Activated naive CD4-positive, alpha-beta T cell treated with anti-CD3 and anti-CD28 coated beads, Interleukin-2, amount 50 U/mL, for 72 hours (primary cell): ENCODE measurements around the gene CASKIN2. TPM values are rescaled to one million over a fixed set of nuclear protein-coding genes. Genes with fewer than 3 reads are reported as not detected.

Experiments
- total RNA-seq, 2 donors: library from RNA; stranded (reverse); gene quantifications; one replicate each; pipeline ENCODE4 v1.2.3, GENCODE V29; 2022

Gene CASKIN2
- total RNA-seq, 2 donors from 2014 or later = 1.7 to 3.5 TPM

Other genes with a start within 250 kb of the CASKIN2 start
- gene MIF4GD, start 244.3 kb downstream of the CASKIN2 start, total RNA-seq = 10 to 100 TPM; 33.4 to 37.8 TPM
- 100 to 1,000 TPM in 1 of 2 donors, 10 to 100 TPM in 1; 74.4 to 110 TPM for gene SLC25A19, start 226.1 kb downstream of the CASKIN2 start, total RNA-seq
- 100 to 1,000 TPM; 163 to 180 TPM for gene GRB2, start 109.9 kb downstream of the CASKIN2 start, total RNA-seq
- 10 to 100 TPM; 64.5 to 65.2 TPM for gene TMEM94, start 58.9 kb downstream of the CASKIN2 start, total RNA-seq
- gene TSEN54, start 991 bp upstream of the CASKIN2 start, total RNA-seq = 10 to 100 TPM; 26.8 to 45.5 TPM
- 10 to 100 TPM; 12.0 to 12.8 TPM for gene LLGL2, start 10.2 kb upstream of the CASKIN2 start, total RNA-seq
- 10 to 100 TPM; 38.4 to 45.0 TPM for gene MYO15B, start 72.3 kb upstream of the CASKIN2 start, total RNA-seq
- gene SMIM5, start 117.9 kb upstream of the CASKIN2 start, total RNA-seq = under 1 TPM; 0.06 to 0.32 TPM
- gene RECQL5, start 151.6 kb upstream of the CASKIN2 start, total RNA-seq = 10 to 100 TPM; 35.1 to 47.4 TPM
- gene SAP30BP, start 151.8 kb upstream of the CASKIN2 start, total RNA-seq = 10 to 100 TPM; 76.3 to 78.8 TPM
- 1 to 10 TPM in 1 of 2 donors, under 1 TPM in 1; 0.76 to 1.1 TPM for gene ITGB4, start 205.9 kb upstream of the CASKIN2 start, total RNA-seq
- gene GALK1, start 249.7 kb upstream of the CASKIN2 start, total RNA-seq = 10 to 100 TPM; 54.7 to 74.8 TPM